Uterus (tissue), 4 donors: Measurements from ENCODE around the gene ARMH1. TPM values are rescaled to one million over a fixed set of nuclear protein-coding genes. Genes with fewer than 3 reads are reported as not detected.
"Not testable (repeated sequence)": the region's sequence is repeated elsewhere in the genome, so short reads cannot be mapped to it uniquely, and the experiment has no call there.

Experiments used
- DNase-seq, 2 donors: peaks; one replicate each; pipeline ENCODE4 v3.0.0-alpha.2; 2019 to 2020
- H3K27ac ChIP-seq, 2 donors: fragments of 200-600 bp; sonication (generic); 1 replicate in 1 of 2; 2 replicates in 1 of 2; pipeline ENCODE4 v1.5.1; 2016 to 2018
- H3K27me3 ChIP-seq, 2 donors: fragments of 200-600 bp; sonication (generic); one replicate each; pipeline ENCODE4 v1.5.1; 2018 to 2019; ENCODE audit warnings: control low read depth in 1 of 2
- H3K36me3 ChIP-seq, 2 donors: fragments of 200-600 bp; sonication (generic); one replicate each; pipeline ENCODE4 v1.5.1; 2019; ENCODE audit warnings: control low read depth in 1 of 2
- H3K4me1 ChIP-seq, 2 donors: fragments of 200-600 bp; sonication (generic); one replicate each; pipeline ENCODE4 v1.5.1; 2018 to 2019; ENCODE audit warnings: control low read depth in 1 of 2
- H3K4me3 ChIP-seq, 2 donors: fragments of 200-600 bp; sonication (generic); 1 replicate in 1 of 2; 2 replicates in 1 of 2; pipeline ENCODE4 v1.5.1; 2018 to 2019; ENCODE audit warnings: mild to moderate bottlenecking in 1 of 2
- H3K9me3 ChIP-seq, 2 donors: fragments of 200-600 bp; sonication (generic); one replicate each; pipeline ENCODE4 v1.5.1; 2019; ENCODE audit warnings: control low read depth in 1 of 2
- CTCF ChIP-seq, 4 experiments: fragments of 200-600 bp in 2 of 4; fragments of 450-650 bp in 2 of 4; sonication (generic) in 2 of 4; IDR thresholded peaks; one replicate each; pipeline ENCODE4 v1.5.1; 2016 to 2019; ENCODE audit warnings: antibody characterized with exemption in 4 of 4, mild to moderate bottlenecking in 2 of 4, moderate library complexity in 1 of 4
- POLR2A ChIP-seq, 2 donors: fragments of 450-650 bp; IDR thresholded peaks; one replicate each; pipeline ENCODE4 v1.6.1; 2016; ENCODE audit warnings: antibody characterized with exemption in 2 of 2, mild to moderate bottlenecking in 1 of 2, moderate library complexity in 1 of 2
- intact Hi-C: fragments of 100-400 bp; cut with DNase I; formaldehyde crosslinking; loops from one replicate; pipeline ENCODE4 v1.15.1; 2023; ENCODE audit warnings: low total_unique reads
- total RNA-seq, 4 donors: library from RNA; depleted of rRNA in 3 of 4; stranded (reverse); fragments of >200 nt in 3 of 4; gene quantifications; one replicate each; pipeline versions ENCODE4 v1.1.0 to v1.2.4, GENCODE V29; 2014 to 2023
- donor health status: DM: yes; HTN: yes; CAD: no.

ARMH1 gene
- total RNA-seq, 4 donors from 2014 or later, result 2.7 to 7.7 (median 5.2) TPM; not detected in 1

DNA sequence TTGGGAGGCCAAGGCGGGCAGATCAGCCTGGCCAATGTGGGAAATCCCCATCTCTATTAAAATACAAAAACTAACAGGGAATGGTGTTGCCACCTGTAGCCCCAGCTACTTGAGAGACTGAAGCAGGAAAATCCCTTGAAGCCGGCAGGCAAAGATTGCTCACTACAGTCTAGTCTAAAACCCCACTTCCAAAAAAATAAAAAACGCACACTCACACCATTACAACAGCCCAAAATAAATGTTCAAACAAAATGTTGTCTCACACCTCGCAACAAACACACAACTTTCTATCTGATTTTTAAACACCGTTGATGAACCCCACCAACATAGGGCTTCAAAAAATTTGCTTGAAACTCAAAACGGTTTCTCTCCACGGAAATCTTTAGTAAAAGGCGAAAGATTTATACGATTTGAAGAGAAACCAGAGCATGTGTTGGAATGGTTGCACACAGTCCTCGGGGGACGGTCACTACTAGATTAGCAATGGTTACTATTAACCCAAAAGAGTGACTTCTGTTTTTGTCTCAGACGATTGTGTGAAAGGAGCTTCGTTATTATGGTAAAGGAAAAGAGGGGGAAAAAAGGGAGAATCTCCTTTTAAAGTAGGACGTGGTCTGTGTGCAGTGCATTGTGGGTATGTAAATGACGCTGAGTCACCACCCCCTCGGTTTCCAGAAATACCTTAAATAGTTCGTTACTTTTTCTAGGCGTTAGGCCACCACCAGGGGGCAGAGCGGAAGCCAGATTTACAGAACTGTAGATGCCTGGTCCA is 56.4 kb downstream of the ARMH1 start, which contains the start of gene RNU5D-1:
Gene RNU5D-1 (minus strand): TSS at position 430 of the 772 bp plus-strand sequence.
- no peaks in the 10 kb centered on the region for H3K36me3 ChIP-seq
- H3K27ac ChIP-seq, result peak within 1 kb of the TSS; percentile 86 to 95
- no peaks in the 10 kb centered on the region for H3K27me3 ChIP-seq
- no peaks in the 10 kb centered on the region for H3K4me1 ChIP-seq
- TF ChIP-seq POLR2A (IDR thresholded peaks at IDR 0.05) (peak; percentile 69 to 70), CTCF (IDR thresholded peaks at IDR 0.05) (peak; percentile 67 to 84 (median 82))
- H3K4me3 ChIP-seq, result no peak within 1 kb of the TSS
- H3K9me3 ChIP-seq, result no peaks in the 10 kb centered on the region
- peak; percentile 93 to 97 for DNase-seq
- intact Hi-C loops, result loop anchor here (5.0 kb wide), 1 partner anchor 256 kb away; the partner anchor contains the start of gene EIF2B3

DNA sequence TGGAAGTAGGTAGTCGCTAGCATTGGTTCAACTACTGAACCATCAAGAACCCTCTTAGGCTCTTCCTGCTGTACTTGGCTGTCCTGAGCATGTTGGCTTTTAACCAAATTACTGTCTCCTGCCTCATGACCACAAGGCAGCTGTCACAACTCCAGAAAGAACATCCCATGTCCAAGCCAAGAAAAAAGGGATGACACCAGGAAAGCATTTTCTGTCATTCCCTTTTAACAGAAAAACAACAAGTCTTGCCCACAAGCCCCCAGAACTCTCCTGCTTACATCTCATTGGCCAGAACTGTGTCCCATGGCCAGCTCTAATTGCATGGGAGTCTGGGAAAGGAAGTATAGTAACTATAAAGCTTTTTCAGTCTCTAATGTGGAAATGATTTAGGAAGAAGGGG is 58.9 kb downstream of the ARMH1 start:
- Histone ChIP-seq H3K27ac (peak overlapping the region in 1 of 2 donors; percentile 15), H3K4me3 (no peak overlapping the region), H3K27me3 (no peaks in the 10 kb centered on the region), H3K9me3 (no peaks in the 10 kb centered on the region), H3K4me1 (no peaks in the 10 kb centered on the region), H3K36me3 (no peaks in the 10 kb centered on the region)
- no peak for DNase-seq
- intact Hi-C loops, result loop anchor here (5.0 kb wide), 1 partner anchor 254 kb away; the partner anchor contains the start of gene EIF2B3
- TF ChIP-seq CTCF (IDR thresholded peaks at IDR 0.05) (no peak), POLR2A (IDR thresholded peaks at IDR 0.05) (no peak)

- Histone ChIP-seq H3K9me3 (no peaks in the 10 kb centered on the region), H3K27me3 (no peaks in the 10 kb centered on the region), H3K4me1 (no peaks in the 10 kb centered on the region), H3K36me3 (no peaks in the 10 kb centered on the region), H3K27ac (peak overlapping the region in 1 of 2 donors; percentile 15), H3K4me3 (no peak overlapping the region)
- intact Hi-C loops, result loop anchor here (5.0 kb wide), 1 partner anchor 254 kb away; the partner anchor contains the start of gene EIF2B3
- no peak for DNase-seq
- TF ChIP-seq POLR2A (IDR thresholded peaks at IDR 0.05), result no peak
- no peak for TF ChIP-seq CTCF (IDR thresholded peaks at IDR 0.05)
Measured at GRCh38 chr1:44733784-44734183, 59.3 kb downstream of the ARMH1 start.

DNA sequence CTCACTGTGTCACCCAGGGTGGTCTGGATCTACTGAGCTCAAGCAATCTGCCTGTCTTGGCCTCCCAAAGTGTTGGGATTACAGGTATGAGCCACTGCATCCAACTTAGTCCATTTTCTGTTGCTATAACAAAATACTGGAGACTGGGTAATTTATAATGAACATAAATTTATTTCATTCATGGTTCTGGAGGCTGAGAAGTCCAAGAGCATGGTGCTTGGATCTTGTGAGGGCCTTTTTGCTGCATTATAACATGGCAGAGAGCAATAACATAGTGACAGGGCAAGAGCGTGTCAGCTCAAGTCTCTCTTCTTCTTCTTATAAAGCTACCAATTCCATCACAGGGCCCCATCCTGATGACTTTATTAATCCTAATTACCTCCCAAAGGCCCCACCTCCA is 61.5 kb downstream of the ARMH1 start:
- Histone ChIP-seq H3K27ac (no peak overlapping the region), H3K4me1 (no peaks in the 10 kb centered on the region), H3K4me3 (no peak overlapping the region), H3K27me3 (no peaks in the 10 kb centered on the region), H3K9me3 (no peaks in the 10 kb centered on the region), H3K36me3 (no peaks in the 10 kb centered on the region)
- no peak for TF ChIP-seq CTCF (IDR thresholded peaks at IDR 0.05)
- no peak for TF ChIP-seq POLR2A (IDR thresholded peaks at IDR 0.05)
- no peak for DNase-seq
- intact Hi-C loops, result no loop called here

- peak overlapping the region; percentile 83 to 87 for H3K27ac ChIP-seq
- H3K27me3 ChIP-seq, DNase-seq, intact Hi-C loops, H3K36me3 ChIP-seq, H3K4me1 ChIP-seq, H3K9me3 ChIP-seq: not testable (repeated sequence)
- H3K4me3 ChIP-seq, result peak overlapping the region; percentile 34 to 41
Measured at GRCh38 chr1:44738953-44739306, 64.4 kb downstream of the ARMH1 start.
